PFSK-1 (cell line): ENCODE measurements around the gene PYDC2.
A peak's percentile ranks its signal among the peaks of the same experiment; 100 is the strongest.

ENCODE experiments used
- POLR2AphosphoS5 ChIP-seq: IDR thresholded peaks from 2 replicates; pipeline ENCODE4 v1.6.1; 2012; ENCODE audit warnings: low read depth, mild to moderate bottlenecking, control low read depth, low read length, moderate library complexity
- SIN3A ChIP-seq: IDR thresholded peaks from 2 replicates; pipeline ENCODE4 v1.6.1; 2012; ENCODE audit warnings: mild to moderate bottlenecking, low read length, moderate library complexity, borderline replicate concordance; ENCODE audit not compliant: insufficient read depth

DNA sequence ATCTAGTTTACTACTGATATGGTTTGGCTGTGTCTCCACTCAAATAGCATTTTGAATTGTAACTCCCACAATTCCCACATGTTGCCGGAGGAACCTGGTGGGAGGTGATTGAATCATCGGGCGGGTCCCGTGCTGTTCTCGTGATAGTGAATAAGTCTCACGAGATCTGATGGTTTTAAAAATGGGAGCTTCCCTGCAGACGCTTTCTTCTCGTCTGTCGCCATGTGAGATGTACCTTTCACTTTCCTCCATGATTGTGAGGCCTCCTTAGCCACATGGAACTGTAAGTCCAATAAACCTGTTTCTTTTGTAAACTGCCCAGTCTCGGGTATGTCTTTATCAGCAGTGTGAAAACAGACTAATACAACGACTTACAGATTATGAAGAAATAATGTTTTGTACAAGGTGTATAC lies 35.6 kb upstream of the PYDC2 start:
- TF ChIP-seq POLR2AphosphoS5: peak; percentile 73
- TF ChIP-seq SIN3A: no peak
